Spinal cord (tissue), 10 donors: ENCODE data around the gene RASA4B. TPM values are rescaled to one million over a fixed set of nuclear protein-coding genes. Genes with fewer than 3 reads are reported as not detected.

Experiments
- DNase-seq, 6 donors: peaks; one replicate each; pipeline versions ENCODE4 v3.0.0 to v3.0.0-alpha.2; 2013 to 2015; ENCODE audit warnings: low spot score in 6 of 6, low read depth in 4 of 6
- H3K27ac ChIP-seq: one replicate; pipeline ENCODE4 v1.5.1; 2013; ENCODE audit warnings: low read depth, low read length, control low read depth
- H3K27me3 ChIP-seq: one replicate; pipeline ENCODE4 v1.6.1; 2013; ENCODE audit warnings: low read length; ENCODE audit not compliant: control insufficient read depth, insufficient read depth
- H3K36me3 ChIP-seq: one replicate; pipeline ENCODE4 v1.6.1; 2013; ENCODE audit warnings: low read length; ENCODE audit not compliant: control insufficient read depth, insufficient read depth
- H3K4me1 ChIP-seq: one replicate; pipeline ENCODE4 v1.6.1; 2013; ENCODE audit warnings: low read length; ENCODE audit not compliant: control insufficient read depth, insufficient read depth
- H3K4me3 ChIP-seq: one replicate; pipeline ENCODE4 v1.5.1; 2013; ENCODE audit warnings: low read depth, low read length, control low read depth
- H3K9me3 ChIP-seq: one replicate; pipeline ENCODE4 v1.6.1; 2013; ENCODE audit warnings: low read length; ENCODE audit not compliant: control insufficient read depth, insufficient read depth
- WGBS: methylation state at CpG from one replicate; pipeline ENCODE4 v1.1.5; 2013; ENCODE audit warnings: missing lambda C conversion rate; ENCODE audit not compliant: insufficient coverage; 5-methylcytosine and 5-hydroxymethylcytosine counted together
- polyA plus RNA-seq, 2 donors: library from polyadenylated mRNA; unstranded; fragments of 120-200 nt; gene quantifications; one replicate each; pipeline ENCODE4 v1.2.1, GENCODE V29; 2013; ENCODE audit not compliant: insufficient read length in 2 of 2
- total RNA-seq, 2 donors: library from RNA; depleted of rRNA in 1 of 2; stranded (reverse); fragments of 120-200 nt in 1 of 2; fragments of >200 nt in 1 of 2; gene quantifications; one replicate each; pipeline versions ENCODE4 v1.2.3 to v1.2.4, GENCODE V29; 2013 to 2014
- donor health status: healthy.

Gene RASA4B
- total and polyA plus RNA-seq, 4 donors: 11.1 to 65.3 (median 23.3) TPM

- 89% methylated on average over 40 of the region's 40 CpGs for WGBS
- Histone ChIP-seq H3K36me3 (peaks cover 80% of the 10 kb centered on the region), H3K4me3 (no peak overlapping the region), H3K27me3 (no peaks in the 10 kb centered on the region), H3K9me3 (no peaks in the 10 kb centered on the region), H3K4me1 (peaks cover 50% of the 10 kb centered on the region), H3K27ac (no peak overlapping the region)
- DNase-seq: no peak
These were observed 48.9 kb downstream of the RASA4B start for GRCh38 chr7:102468478-102469350.

GRCh38 chr7:102467581-102468477, 49.7 kb downstream of the RASA4B start:
- no peaks in the 10 kb centered on the region for H3K9me3 ChIP-seq
- peaks cover 48% of the 10 kb centered on the region for H3K4me1 ChIP-seq
- H3K36me3 ChIP-seq: peaks cover 71% of the 10 kb centered on the region
- DNase-seq: no peak
- H3K27me3 ChIP-seq: no peaks in the 10 kb centered on the region
- WGBS: 90% methylated on average over 21 of the region's 24 CpGs
- no peak overlapping the region for H3K27ac ChIP-seq
- no peak overlapping the region for H3K4me3 ChIP-seq

GRCh38 chr7:102466097-102466496, 51.5 kb downstream of the RASA4B start:
- peaks cover 63% of the 10 kb centered on the region for H3K36me3 ChIP-seq

GRCh38 chr7:102464577-102465280, 52.8 kb downstream of the RASA4B start, which contains the start of the genes ALKBH4 and LRWD1:
Gene ALKBH4, minus strand, starts transcription at chr7:102464863. Its CDS starts 27 bp downstream, at chr7:102464836.
Gene LRWD1, plus strand, starts transcription at chr7:102464984. Its CDS starts 97 bp downstream, at chr7:102465081.
- peaks cover 37% of the 10 kb centered on the region for H3K4me1 ChIP-seq
- peak within 1 kb of the TSS; percentile 57 for H3K27ac ChIP-seq
- peak within 1 kb of the TSS; percentile 99 for H3K4me3 ChIP-seq
- peaks cover 63% of the 10 kb centered on the region for H3K36me3 ChIP-seq
- WGBS: under 1% methylated on average over 81 of the region's 81 CpGs
- peak; percentile 76 to 97 (median 88) for DNase-seq
- no peaks in the 10 kb centered on the region for H3K9me3 ChIP-seq
- no peaks in the 10 kb centered on the region for H3K27me3 ChIP-seq

More at GRCh38 chr7:102466097-102466496, 51.5 kb downstream of the RASA4B start:
- no peaks in the 10 kb centered on the region for H3K9me3 ChIP-seq
- no peak overlapping the region for H3K4me3 ChIP-seq
- H3K4me1 ChIP-seq: peaks cover 37% of the 10 kb centered on the region
- no peak overlapping the region for H3K27ac ChIP-seq
- no peaks in the 10 kb centered on the region for H3K27me3 ChIP-seq
- no CpG with 5 or more reads among the region's 7 CpGs for WGBS
- no peak for DNase-seq

- Histone ChIP-seq H3K27me3 (no peaks in the 10 kb centered on the region), H3K9me3 (no peaks in the 10 kb centered on the region), H3K27ac (peak overlapping the region; percentile 57), H3K36me3 (peaks cover 63% of the 10 kb centered on the region), H3K4me1 (peaks cover 37% of the 10 kb centered on the region), H3K4me3 (peak overlapping the region; percentile 99)
- no peak for DNase-seq
- WGBS: 13% methylated on average over 22 of the region's 24 CpGs
These were observed 53.6 kb downstream of the RASA4B start for GRCh38 chr7:102463841-102464576.

GRCh38 chr7:102460467-102460866, 57.1 kb downstream of the RASA4B start:
- WGBS: 94% methylated on average over 5 of the region's 8 CpGs
- Histone ChIP-seq H3K27me3 (no peaks in the 10 kb centered on the region), H3K36me3 (peaks cover 67% of the 10 kb centered on the region), H3K4me1 (peaks cover 18% of the 10 kb centered on the region), H3K4me3 (no peak overlapping the region), H3K27ac (no peak overlapping the region), H3K9me3 (no peaks in the 10 kb centered on the region)
- DNase-seq: no peak

- Histone ChIP-seq H3K9me3 (no peaks in the 10 kb centered on the region), H3K4me1 (peaks cover 12% of the 10 kb centered on the region), H3K27me3 (no peaks in the 10 kb centered on the region), H3K27ac (no peak overlapping the region), H3K36me3 (peaks cover 75% of the 10 kb centered on the region), H3K4me3 (no peak overlapping the region)
- no peak for DNase-seq
- WGBS: 92% methylated on average over 19 of the region's 24 CpGs
These were observed 58.2 kb downstream of the RASA4B start for GRCh38 chr7:102459221-102459844.

- H3K4me1 ChIP-seq: no peaks in the 10 kb centered on the region
- H3K9me3 ChIP-seq: no peaks in the 10 kb centered on the region
- no peaks in the 10 kb centered on the region for H3K27me3 ChIP-seq
- DNase-seq: no peak
- 92% methylated on average over 40 of the region's 40 CpGs for WGBS
- H3K4me3 ChIP-seq: no peak overlapping the region
- no peak overlapping the region for H3K27ac ChIP-seq
- peaks cover 83% of the 10 kb centered on the region for H3K36me3 ChIP-seq
These were observed 60.1 kb downstream of the RASA4B start for GRCh38 chr7:102457352-102457924.
